ENCODE data around the gene GOLGA8A.
"Not testable (repeated sequence)": the region's sequence is repeated elsewhere in the genome, so short reads cannot be mapped to it uniquely, and the experiment has no call there.

GOLGA8A gene

GRCh38 chr15:34397637-34398259 is 39.9 kb downstream of the GOLGA8A start:
- H3K9me3 ChIP-seq (ENCODE audit: insufficient read depth, low read length); H3K36me3 ChIP-seq (ENCODE audit: insufficient read depth, insufficient read length, low read length); H3K4me3 ChIP-seq (ENCODE audit: insufficient read length, low read depth); H3K27me3 ChIP-seq (ENCODE audit: insufficient read depth, insufficient read length); DNase-seq (ENCODE audit: low read depth, low spot score); H3K9ac ChIP-seq (ENCODE audit: insufficient read length, low read depth); H3K4me1 ChIP-seq (ENCODE audit: insufficient read depth, insufficient read length): not testable (repeated sequence)

DNA sequence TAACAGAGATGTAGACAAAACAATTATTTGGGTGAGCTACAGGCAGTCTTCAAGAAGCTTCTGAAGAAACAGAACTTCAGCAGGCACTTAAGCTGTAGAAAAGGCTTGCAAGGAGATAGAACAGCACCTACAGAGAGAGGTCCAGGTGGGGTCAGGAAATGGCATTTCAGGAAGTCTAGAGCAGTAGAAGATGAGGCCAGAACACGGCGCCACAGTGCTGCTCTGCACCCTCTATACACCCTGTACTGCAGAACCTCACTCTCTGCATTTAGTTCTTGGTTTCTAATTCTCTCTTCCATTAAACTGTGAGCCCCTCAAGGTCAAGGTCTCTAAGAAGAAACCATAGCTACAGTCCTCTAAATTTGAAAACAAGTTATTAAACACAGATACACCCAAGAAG is 44.6 kb downstream of the GOLGA8A start:
- H3K36me3 ChIP-seq (ENCODE audit: insufficient read depth, insufficient read length, low read length); H3K27me3 ChIP-seq (ENCODE audit: insufficient read depth, insufficient read length); DNase-seq (ENCODE audit: low read depth, low spot score); H3K9ac ChIP-seq (ENCODE audit: insufficient read length, low read depth); H3K4me3 ChIP-seq (ENCODE audit: insufficient read length, low read depth); H3K9me3 ChIP-seq (ENCODE audit: insufficient read depth, low read length); H3K4me1 ChIP-seq (ENCODE audit: insufficient read depth, insufficient read length): not testable (repeated sequence)

- H3K4me3 ChIP-seq (ENCODE audit: insufficient read length, low read depth); H3K4me1 ChIP-seq (ENCODE audit: insufficient read depth, insufficient read length); H3K9me3 ChIP-seq (ENCODE audit: insufficient read depth, low read length); H3K36me3 ChIP-seq (ENCODE audit: insufficient read depth, insufficient read length, low read length); H3K27me3 ChIP-seq (ENCODE audit: insufficient read depth, insufficient read length); DNase-seq (ENCODE audit: low read depth, low spot score); H3K9ac ChIP-seq (ENCODE audit: insufficient read length, low read depth): not testable (repeated sequence)
Measured at GRCh38 chr15:34389594-34390086, 48.0 kb downstream of the GOLGA8A start.
